Airway epithelial cell (primary cell): ENCODE measurements around the gene OR2J3. TPM values are rescaled to one million over a fixed set of nuclear protein-coding genes. Genes with fewer than 3 reads are reported as not detected.

Experiments used
- total RNA-seq: library from RNA; depleted of rRNA; stranded (reverse); fragments of >200 nt; gene quantifications from 2 replicates; pipeline ENCODE4 v1.2.3, GENCODE V29; 2015

Gene OR2J3
- not detected in 2 replicates for total RNA-seq

DNA sequence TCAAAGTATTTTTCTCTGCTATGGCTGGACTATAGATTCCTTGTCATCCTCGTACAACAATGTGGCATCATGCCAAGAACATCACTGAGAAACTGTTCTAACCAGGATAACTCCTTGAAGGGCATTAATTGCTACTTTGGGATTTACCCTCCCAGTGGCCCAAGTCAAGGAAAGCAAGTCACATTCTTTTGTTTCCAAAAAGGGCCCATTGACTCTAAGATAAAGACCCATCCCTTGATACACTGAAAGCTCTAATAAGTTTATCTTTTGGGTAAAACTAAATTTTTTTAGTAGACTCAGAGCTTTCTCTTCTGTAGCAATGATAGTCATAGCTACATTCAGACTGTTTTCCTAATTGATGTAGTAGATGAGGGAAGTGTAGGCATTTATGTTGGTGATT, at the start of gene OR2J3:
Gene OR2J3 (plus strand): TSS at position 301 of the 400 bp plus-strand sequence. CDS start 3,833 bp downstream, outside the sequence.

DNA sequence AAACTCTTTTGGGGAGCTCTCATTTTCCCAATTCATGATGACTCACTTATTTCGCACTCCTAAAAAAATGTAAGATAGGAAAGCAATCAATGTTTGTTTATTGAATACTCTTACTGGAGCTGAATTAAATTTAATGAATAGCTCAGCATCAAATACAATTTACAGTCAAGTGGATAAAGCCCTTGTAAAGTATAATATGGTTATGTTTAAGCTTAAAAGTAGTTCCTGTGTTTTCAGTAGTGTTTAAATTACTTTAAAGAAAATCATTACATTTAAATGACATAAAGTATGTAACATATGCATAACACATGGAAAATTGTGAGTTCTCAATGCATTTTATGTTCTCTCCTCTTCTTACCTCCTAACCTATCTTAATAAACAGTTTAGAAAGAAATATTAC, 20.6 kb upstream of the OR2J3 start, which contains the start of gene OR2B3:
Gene OR2B3 (minus strand): TSS at position 101 of the 400 bp plus-strand sequence. CDS start 65 bp downstream, at position 36.

DNA sequence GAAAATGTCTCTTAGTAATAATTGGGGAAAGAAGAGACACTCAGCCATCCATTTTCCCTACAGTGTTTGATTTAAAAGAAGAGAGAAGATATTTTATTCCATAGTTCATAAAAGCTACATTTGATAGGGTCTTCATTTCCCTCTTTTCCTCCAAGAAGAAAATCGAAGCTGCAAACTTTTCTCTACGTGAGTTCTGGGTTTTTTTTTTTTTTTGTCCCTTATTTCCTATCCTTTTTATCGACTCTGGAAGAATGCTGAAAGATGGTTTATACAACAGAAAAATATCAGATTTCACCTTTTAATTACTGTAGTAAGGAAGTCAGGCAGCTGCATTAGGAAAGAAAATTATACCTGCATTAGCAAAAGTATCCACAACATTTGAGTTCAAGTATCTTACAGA, 8.7 kb upstream of the OR2J3 start, which contains the start of gene OR2J1:
Gene OR2J1 (plus strand): TSS at position 301 of the 400 bp plus-strand sequence. CDS start 1,453 bp downstream, outside the sequence.

Other genes with a start within 250 kb of the OR2J3 start
- gene TRIM27, start 184.1 kb upstream of the OR2J3 start, total RNA-seq = 32.7 and 40.8 TPM in 2 replicates
- gene ZNF311, start 102.7 kb upstream of the OR2J3 start, total RNA-seq = 0.92 and 1.1 TPM in 2 replicates
- gene OR2W1, start 62.9 kb upstream of the OR2J3 start, total RNA-seq = not detected in 2 replicates
- gene OR2B3, start 20.7 kb upstream of the OR2J3 start, total RNA-seq = not detected in 2 replicates
- not detected in 2 replicates for gene OR2J1, start 8.6 kb upstream of the OR2J3 start, total RNA-seq
- not detected in 2 replicates for gene OR2J2, start 62.8 kb downstream of the OR2J3 start, total RNA-seq
- not detected in 2 replicates for gene OR14J1, start 193.6 kb downstream of the OR2J3 start, total RNA-seq